GM12878 (cell line): Measurements from ENCODE around the gene TIE1.

Source experiments
- CEBPZ ChIP-seq: fragments of 150-350 bp; IDR thresholded peaks from 2 replicates; pipeline ENCODE4 v1.6.1; 2016; ENCODE audit warnings: low read depth, low read length
- CREB1 ChIP-seq: IDR thresholded peaks from 2 replicates; pipeline ENCODE4 v1.6.1; 2012; ENCODE audit warnings: low read depth, mild to moderate bottlenecking, inconsistent platforms
- CTCF ChIP-seq, 3 experiments: IDR thresholded peaks in 2 of 3; conservative IDR thresholded peaks in 1 of 3; 2 replicates each; pipeline ENCODE4 v1.5.1; 2011; ENCODE audit warnings: low read depth in 3 of 3, low read length in 3 of 3, mild to moderate bottlenecking in 3 of 3, control low read depth in 2 of 3, moderate library complexity in 2 of 3, inconsistent platforms in 1 of 3, mixed read lengths in 1 of 3; ENCODE audit not compliant: control insufficient read depth in 2 of 3, insufficient read depth in 1 of 3; ENCODE audit errors: extremely low read depth in 1 of 3
- EZH2 ChIP-seq: IDR thresholded peaks from 2 replicates; pipeline ENCODE4 v1.6.1; 2012; ENCODE audit warnings: low read depth, mild to moderate bottlenecking, control low read depth, inconsistent platforms, low read length, borderline replicate concordance; ENCODE audit not compliant: control insufficient read depth
- HDAC6 ChIP-seq: fragments of 200-600 bp; sonication (generic); IDR thresholded peaks from one replicate; pipeline ENCODE4 v1.8.0; 2017; ENCODE audit warnings: antibody characterized with exemption; ENCODE audit not compliant: unreplicated experiment
- MYC ChIP-seq: IDR thresholded peaks from 2 replicates; pipeline ENCODE4 v1.6.1; 2011; ENCODE audit warnings: mild to moderate bottlenecking, low read length, moderate library complexity, inconsistent platforms; ENCODE audit not compliant: insufficient read depth, insufficient replicate concordance, insufficient read length, severe bottlenecking
- NR2C2 ChIP-seq: IDR thresholded peaks from 2 replicates; pipeline ENCODE4 v1.6.1; 2011; ENCODE audit warnings: borderline replicate concordance, low read depth; ENCODE audit not compliant: control insufficient read depth, insufficient read length
- POLR2A ChIP-seq: IDR thresholded peaks from 2 replicates; pipeline ENCODE4 v1.6.1; 2011; ENCODE audit warnings: low read depth, mild to moderate bottlenecking, low read length
- SMC3 ChIP-seq: IDR thresholded peaks from 2 replicates; pipeline ENCODE4 v1.6.1; 2011; ENCODE audit warnings: low read length, improper control_type of control experiment, borderline replicate concordance
- TCF12 ChIP-seq: IDR thresholded peaks from 2 replicates; pipeline ENCODE4 v1.6.1; 2011; ENCODE audit warnings: low read depth, mild to moderate bottlenecking, low read length
- ZBTB33 ChIP-seq: fragments of 450-650 bp; IDR thresholded peaks from 2 replicates; pipeline ENCODE4 v1.6.1; 2017; ENCODE audit warnings: mild to moderate bottlenecking
- ZSCAN29 ChIP-seq: fragments of 450-650 bp; IDR thresholded peaks from 2 replicates; pipeline ENCODE4 v1.6.1; 2017; ENCODE audit warnings: mild to moderate bottlenecking, moderate library complexity

GRCh38 chr1:43370564-43370963 lies 69.8 kb downstream of the TIE1 start:
- TF ChIP-seq CTCF (IDR thresholded peaks at IDR 0.05 in 2 of 3, conservative IDR thresholded peaks at IDR 0.05 in 1 of 3; ENCODE audit: control insufficient read depth in 2 of 3, extremely low read depth in 1 of 3, insufficient read depth in 1 of 3, low read depth in 3 of 3, low read length in 3 of 3) (no peak), TCF12 (no peak), SMC3 (no peak), CREB1 (no peak), HDAC6 (no peak), NR2C2 (no peak), ZSCAN29 (no peak), POLR2A (no peak), CEBPZ (no peak), EZH2 (no peak), MYC (no peak), ZBTB33 (no peak)
